Activated CD8-positive, alpha-beta memory T cell treated with anti-CD3 and anti-CD28 coated beads, Interleukin-2, amount 10 ng/mL, durations not matched to agents 7 days and 5 days (primary cell): ENCODE measurements around the gene EDDM3A. TPM values are rescaled to one million over a fixed set of nuclear protein-coding genes. Genes with fewer than 3 reads are reported as not detected.
"Not testable (repeated sequence)": the region's sequence is repeated elsewhere in the genome, so short reads cannot be mapped to it uniquely, and the experiment has no call there.

ENCODE experiments used
- ATAC-seq: fragments of 150-1000 bp; cut with Tn5 transposase; one replicate; pipeline ENCODE4 v1.10.0; 2021; ENCODE audit warnings: moderate library complexity
- CTCF ChIA-PET: fragments of 350-600 bp; sonication (Branson Sonifier 250); formaldehyde crosslinking; loops from one replicate; lab custom pipeline; 2021; ENCODE audit warnings: antibody characterized with exemption; lab: Charles Lee
- DNase-seq: peaks from one replicate; pipeline ENCODE4 v3.0.0-alpha.2; 2020
- H3K27ac Mint-ChIP-seq: one replicate; pipeline ENCODE4 v1.8.0; 2021; ENCODE audit warnings: mild to moderate bottlenecking, mixed read lengths
- H3K27me3 Mint-ChIP-seq: one replicate; pipeline ENCODE4 v1.8.0; 2021; ENCODE audit warnings: mixed read lengths
- H3K36me3 Mint-ChIP-seq: one replicate; pipeline ENCODE4 v1.8.0; 2021; ENCODE audit warnings: mild to moderate bottlenecking, mixed read lengths
- H3K4me1 Mint-ChIP-seq: one replicate; pipeline ENCODE4 v1.8.0; 2021; ENCODE audit warnings: mixed read lengths
- H3K4me3 Mint-ChIP-seq: one replicate; pipeline ENCODE4 v1.8.0; 2021; ENCODE audit warnings: mild to moderate bottlenecking, moderate library complexity, mixed read lengths
- H3K9me3 Mint-ChIP-seq: one replicate; pipeline ENCODE4 v1.8.0; 2022; ENCODE audit warnings: low read depth, mixed read lengths
- total RNA-seq, 2 experiments: library from RNA; stranded (reverse); gene quantifications; one replicate each; pipeline ENCODE4 v1.2.3, GENCODE V29; 2021

The EDDM3A gene
- total RNA-seq: not detected

GRCh38 chr14:20745571-20746358, at the start of gene EDDM3A:
Gene EDDM3A (plus strand): TSS chr14:20745887. CDS start chr14:20747581, 1,694 bp downstream.
- CTCF ChIA-PET: no interaction called here
- peaks cover 2% of the 10 kb centered on the region for H3K27me3 Mint-ChIP-seq
- H3K36me3 Mint-ChIP-seq: peaks cover 2% of the 10 kb centered on the region
- H3K4me3 Mint-ChIP-seq: no peak within 1 kb of the TSS
- no peak for ATAC-seq
- DNase-seq: no peak
- H3K27ac Mint-ChIP-seq: no peak within 1 kb of the TSS
- peaks cover 13% of the 10 kb centered on the region for H3K4me1 Mint-ChIP-seq
- no peaks in the 10 kb centered on the region for H3K9me3 Mint-ChIP-seq

GRCh38 chr14:20696764-20697163, 48.9 kb upstream of the EDDM3A start:
- ATAC-seq (no peak), DNase-seq (no peak)
- no peaks in the 10 kb centered on the region for H3K9me3 Mint-ChIP-seq
- H3K36me3 Mint-ChIP-seq: no peaks in the 10 kb centered on the region
- CTCF ChIA-PET: interaction anchor here (1.0 to 3.1 kb wide), 11 partner anchors 12 to 368 kb away, joined by 3 to 21 read pairs (median 5); partner anchors contain the start of gene RNASE4
- peaks cover 24% of the 10 kb centered on the region for H3K4me1 Mint-ChIP-seq
- H3K4me3 Mint-ChIP-seq: no peak overlapping the region
- H3K27me3 Mint-ChIP-seq: peaks cover 2% of the 10 kb centered on the region
- no peak overlapping the region for H3K27ac Mint-ChIP-seq

GRCh38 chr14:20697273-20698017, 48.2 kb upstream of the EDDM3A start:
- Mint-ChIP-seq H3K4me3 (no peak overlapping the region), H3K9me3 (no peaks in the 10 kb centered on the region), H3K4me1 (peaks cover 19% of the 10 kb centered on the region), H3K27me3 (peaks cover 2% of the 10 kb centered on the region), H3K27ac (no peak overlapping the region), H3K36me3 (no peaks in the 10 kb centered on the region)
- DNase-seq: peak; percentile 76
- ATAC-seq: peak; percentile 76
- CTCF ChIA-PET: interaction anchor here (1.0 to 3.1 kb wide), 13 partner anchors 13 to 369 kb away, joined by 3 to 21 read pairs (median 5); partner anchors contain the start of gene RNASE4

GRCh38 chr14:20698018-20698329, 47.7 kb upstream of the EDDM3A start:
- no peak overlapping the region for H3K4me3 Mint-ChIP-seq
- H3K9me3 Mint-ChIP-seq: no peaks in the 10 kb centered on the region
- peaks cover 2% of the 10 kb centered on the region for H3K27me3 Mint-ChIP-seq
- CTCF ChIA-PET: interaction anchor here (0.9 to 3.1 kb wide), 7 partner anchors 14 to 273 kb away, joined by 3 to 21 read pairs (median 8); partner anchors contain the start of gene RNASE4
- ATAC-seq (no peak), DNase-seq (no peak)
- no peak overlapping the region for H3K27ac Mint-ChIP-seq
- H3K4me1 Mint-ChIP-seq: peaks cover 16% of the 10 kb centered on the region
- H3K36me3 Mint-ChIP-seq: no peaks in the 10 kb centered on the region

- H3K9me3 Mint-ChIP-seq: no peaks in the 10 kb centered on the region
Measured at GRCh38 chr14:20698934-20699333, 46.8 kb upstream of the EDDM3A start.

GRCh38 chr14:20699931-20700330, 45.8 kb upstream of the EDDM3A start:
- Mint-ChIP-seq H3K36me3 (no peaks in the 10 kb centered on the region), H3K27ac (no peak overlapping the region), H3K27me3 (peaks cover 2% of the 10 kb centered on the region), H3K9me3 (no peaks in the 10 kb centered on the region), H3K4me1 (peaks cover 8% of the 10 kb centered on the region), H3K4me3 (no peak overlapping the region)
- ATAC-seq (no peak), DNase-seq (no peak)
- CTCF ChIA-PET: interaction anchor here (0.8 to 1.4 kb wide), 5 partner anchors 11 to 271 kb away, joined by 3 to 6 read pairs (median 4); no protein-coding TSS in a partner anchor

More at GRCh38 chr14:20698934-20699333, 46.8 kb upstream of the EDDM3A start:
- ATAC-seq: no peak
- DNase-seq: no peak
- CTCF ChIA-PET: interaction anchor here (0.9 to 3.1 kb wide), 6 partner anchors 58 to 272 kb away, joined by 3 to 21 read pairs (median 14); no protein-coding TSS in a partner anchor
- Mint-ChIP-seq H3K36me3 (no peaks in the 10 kb centered on the region), H3K4me1 (peaks cover 8% of the 10 kb centered on the region), H3K4me3 (no peak overlapping the region), H3K27ac (no peak overlapping the region), H3K27me3 (peaks cover 2% of the 10 kb centered on the region)

GRCh38 chr14:20700965-20701364, 44.7 kb upstream of the EDDM3A start:
- not testable (repeated sequence) for H3K9me3 Mint-ChIP-seq, H3K27me3 Mint-ChIP-seq, H3K36me3 Mint-ChIP-seq, ATAC-seq, H3K4me3 Mint-ChIP-seq, DNase-seq, H3K4me1 Mint-ChIP-seq, H3K27ac Mint-ChIP-seq
- CTCF ChIA-PET: interaction anchor here (1.4 kb wide), 1 partner anchor 173 kb away, joined by 4 read pairs; no protein-coding TSS in a partner anchor

- ATAC-seq (no peak), DNase-seq (no peak)
- Mint-ChIP-seq H3K4me3 (no peak overlapping the region), H3K4me1 (no peaks in the 10 kb centered on the region), H3K36me3 (no peaks in the 10 kb centered on the region), H3K27ac (no peak overlapping the region), H3K9me3 (no peaks in the 10 kb centered on the region), H3K27me3 (peaks cover 6% of the 10 kb centered on the region)
- CTCF ChIA-PET: interaction anchor here (1.4 kb wide), 1 partner anchor 151 kb away, joined by 6 read pairs; no protein-coding TSS in a partner anchor
Measured at GRCh38 chr14:20706657-20707355, 38.9 kb upstream of the EDDM3A start.

- H3K27ac Mint-ChIP-seq: no peak overlapping the region
- no peak for ATAC-seq
- H3K4me3 Mint-ChIP-seq: no peak overlapping the region
- CTCF ChIA-PET: interaction anchor here (1.0 to 1.4 kb wide), 2 partner anchors 150 to 253 kb away, joined by 3 to 6 read pairs; no protein-coding TSS in a partner anchor
- peaks cover 6% of the 10 kb centered on the region for H3K27me3 Mint-ChIP-seq
- DNase-seq: no peak
- H3K9me3 Mint-ChIP-seq: no peaks in the 10 kb centered on the region
- no peaks in the 10 kb centered on the region for H3K4me1 Mint-ChIP-seq
- no peaks in the 10 kb centered on the region for H3K36me3 Mint-ChIP-seq
Measured at GRCh38 chr14:20707622-20708021, 38.1 kb upstream of the EDDM3A start.

GRCh38 chr14:20711261-20711660, 34.4 kb upstream of the EDDM3A start:
- Mint-ChIP-seq H3K27me3 (peaks cover 16% of the 10 kb centered on the region), H3K9me3 (no peaks in the 10 kb centered on the region), H3K27ac (no peak overlapping the region), H3K4me3 (no peak overlapping the region), H3K36me3 (no peaks in the 10 kb centered on the region), H3K4me1 (no peaks in the 10 kb centered on the region)
- CTCF ChIA-PET: interaction anchor here (0.9 to 1.5 kb wide), 2 partner anchors 11 to 14 kb away, joined by 3 read pairs; no protein-coding TSS in a partner anchor
- ATAC-seq (no peak), DNase-seq (no peak)

- Mint-ChIP-seq H3K4me3 (no peak overlapping the region), H3K27ac (no peak overlapping the region), H3K4me1 (no peaks in the 10 kb centered on the region), H3K27me3 (peaks cover 17% of the 10 kb centered on the region), H3K9me3 (no peaks in the 10 kb centered on the region), H3K36me3 (no peaks in the 10 kb centered on the region)
- CTCF ChIA-PET: interaction anchor here (1.0 to 1.5 kb wide), 2 partner anchors 14 to 36 kb away, joined by 3 to 4 read pairs; no protein-coding TSS in a partner anchor
- ATAC-seq (no peak), DNase-seq (no peak)
Measured at GRCh38 chr14:20711685-20712084, 34.0 kb upstream of the EDDM3A start.

- Mint-ChIP-seq H3K9me3 (no peaks in the 10 kb centered on the region), H3K27me3 (peaks cover 23% of the 10 kb centered on the region), H3K27ac (no peak overlapping the region), H3K36me3 (no peaks in the 10 kb centered on the region), H3K4me3 (no peak overlapping the region), H3K4me1 (no peaks in the 10 kb centered on the region)
- CTCF ChIA-PET: interaction anchor here (1.0 to 1.8 kb wide), 2 partner anchors 21 to 34 kb away, joined by 3 to 4 read pairs; no protein-coding TSS in a partner anchor
- ATAC-seq (no peak), DNase-seq (no peak)
Measured at GRCh38 chr14:20712904-20713303, 32.8 kb upstream of the EDDM3A start.
